Tibial nerve (tissue), 4 donors: Measurements from ENCODE around the gene KRTAP19-6.

Experiments used
- CTCF ChIP-seq, 5 experiments: fragments of 200-600 bp in 3 of 5; fragments of 450-650 bp in 2 of 5; sonication (generic) in 3 of 5; IDR thresholded peaks; one replicate each; pipeline ENCODE4 v1.5.1; 2016 to 2019; ENCODE audit warnings: antibody characterized with exemption in 5 of 5, mild to moderate bottlenecking in 3 of 5, moderate library complexity in 2 of 5
- EP300 ChIP-seq, 2 donors: sonication (generic); formaldehyde crosslinking; IDR thresholded peaks; one replicate each; pipeline ENCODE4 v1.6.1; 2017; ENCODE audit warnings: antibody characterized with exemption in 2 of 2, mild to moderate bottlenecking in 1 of 2
- POLR2A ChIP-seq, 2 donors: fragments of 450-650 bp; IDR thresholded peaks; one replicate each; pipeline ENCODE4 v1.6.1; 2017; ENCODE audit warnings: antibody characterized with exemption in 2 of 2, mild to moderate bottlenecking in 2 of 2, moderate library complexity in 2 of 2

GRCh38 chr21:30541764-30542163, at the start of gene KRTAP19-6:
- TF ChIP-seq POLR2A (IDR thresholded peaks at IDR 0.05) = no peak
- TF ChIP-seq CTCF (IDR thresholded peaks at IDR 0.05) = no peak
- TF ChIP-seq EP300 (IDR thresholded peaks at IDR 0.05) = no peak
